Sigmoid colon (tissue), 7 donors: Measurements from ENCODE around the gene TSPAN3. TPM values are rescaled to one million over a fixed set of nuclear protein-coding genes. Genes with fewer than 3 reads are reported as not detected.
A peak's percentile ranks its signal among the peaks of the same experiment; 100 is the strongest.

ENCODE experiments used
- DNase-seq: peaks from one replicate; pipeline ENCODE4 v3.0.0-alpha.2; 2019
- H3K27ac ChIP-seq, 4 donors: fragments of 200-600 bp; sonication (generic); one replicate each; pipeline ENCODE4 v1.5.1; 2016 to 2019; ENCODE audit warnings: mild to moderate bottlenecking in 1 of 4
- H3K27me3 ChIP-seq, 3 donors: fragments of 200-600 bp; sonication (generic); one replicate each; pipeline ENCODE4 v1.5.1; 2019; ENCODE audit warnings: mild to moderate bottlenecking in 1 of 3
- H3K36me3 ChIP-seq, 4 donors: fragments of 200-600 bp; sonication (generic); one replicate each; pipeline ENCODE4 v1.5.1; 2016 to 2019
- H3K4me1 ChIP-seq, 4 donors: fragments of 200-600 bp; sonication (generic); one replicate each; pipeline ENCODE4 v1.5.1; 2017 to 2019
- H3K4me3 ChIP-seq, 4 donors: fragments of 200-600 bp; sonication (generic); one replicate each; pipeline ENCODE4 v1.5.1; 2017 to 2019; ENCODE audit warnings: mild to moderate bottlenecking in 2 of 4, moderate library complexity in 1 of 4
- H3K9me3 ChIP-seq, 4 donors: fragments of 200-600 bp in 3 of 4; sonication (generic) in 3 of 4; one replicate each; pipeline versions ENCODE4 v1.5.1 to v1.6.1; 2013 to 2019
- CTCF ChIP-seq, 4 experiments: fragments of 450-650 bp in 3 of 4; fragments of 200-600 bp in 1 of 4; IDR thresholded peaks; one replicate each; pipeline ENCODE4 v1.5.1; 2016 to 2019; ENCODE audit warnings: antibody characterized with exemption in 4 of 4, mild to moderate bottlenecking in 3 of 4, moderate library complexity in 2 of 4
- EP300 ChIP-seq, 4 donors: sonication (generic); formaldehyde crosslinking; IDR thresholded peaks; one replicate each; pipeline ENCODE4 v1.6.1; 2017; ENCODE audit warnings: antibody characterized with exemption in 4 of 4
- POLR2A ChIP-seq, 2 donors: fragments of 450-650 bp; IDR thresholded peaks; one replicate each; pipeline ENCODE4 v1.6.1; 2016; ENCODE audit warnings: antibody characterized with exemption in 2 of 2, mild to moderate bottlenecking in 2 of 2, moderate library complexity in 2 of 2
- POLR2AphosphoS5 ChIP-seq, 4 donors: sonication (generic); formaldehyde crosslinking; IDR thresholded peaks; one replicate each; pipeline ENCODE4 v1.6.1; 2017; ENCODE audit warnings: antibody characterized with exemption in 4 of 4
- WGBS, 2 donors: extraction: QIAGEN DNeasy Blood & Tissue Kit; methylation state at CpG; one replicate each; pipeline ENCODE4 v1.1.7; 2013; 5-methylcytosine and 5-hydroxymethylcytosine counted together
- intact Hi-C: fragments of 100-400 bp; cut with DNase I; formaldehyde crosslinking; loops from one replicate; pipeline ENCODE4 v1.15.1; 2023
- polyA plus RNA-seq, 3 donors: library from polyadenylated mRNA; stranded (reverse); fragments of 200-250 nt; gene quantifications; one replicate each; pipeline ENCODE4 v1.2.3, GENCODE V29; 2013
- total RNA-seq, 4 donors: library from RNA; depleted of rRNA; stranded (reverse); fragments of >200 nt; gene quantifications; one replicate each; pipeline ENCODE4 v1.1.0, GENCODE V29; 2016
- donor health status: healthy with polysubstance abuse.
- donor health status: Bipolar disorder and iron deficiency.
- donor health status: healthy.

TSPAN3 gene
- total and polyA plus RNA-seq, 7 donors: 129 to 402 (median 166) TPM

- Histone ChIP-seq H3K4me1 (peaks cover 0 to 7% (median 2%) of the 10 kb centered on the region in 4 donors), H3K4me3 (no peak overlapping the region), H3K27me3 (no peaks in the 10 kb centered on the region), H3K36me3 (peaks cover 0 to 13% (median 1%) of the 10 kb centered on the region in 4 donors), H3K9me3 (no peaks in the 10 kb centered on the region), H3K27ac (no peak overlapping the region)
- intact Hi-C loops: no loop called here
- WGBS, 2 donors: 92 to 94% methylated on average over 22 of the region's 22 CpGs
- TF ChIP-seq POLR2A (IDR thresholded peaks at IDR 0.05) (no peak), CTCF (IDR thresholded peaks at IDR 0.05) (no peak), POLR2AphosphoS5 (IDR thresholded peaks at IDR 0.05) (no peak), EP300 (IDR thresholded peaks at IDR 0.05) (no peak)
- DNase-seq: peak; percentile 63
Observed at GRCh38 chr15:77036537-77037387, 34.1 kb downstream of the TSPAN3 start.

- 83 to 88% methylated on average over 13 of the region's 13 CpGs for WGBS, 2 donors
- DNase-seq: peak; percentile 49
- Histone ChIP-seq H3K9me3 (no peaks in the 10 kb centered on the region), H3K27ac (no peak overlapping the region), H3K27me3 (no peaks in the 10 kb centered on the region), H3K36me3 (peaks cover 0 to 11% (median 1%) of the 10 kb centered on the region in 4 donors), H3K4me1 (peaks cover 0 to 7% (median 2%) of the 10 kb centered on the region in 4 donors), H3K4me3 (no peak overlapping the region)
- TF ChIP-seq CTCF (IDR thresholded peaks at IDR 0.05) (no peak), POLR2AphosphoS5 (IDR thresholded peaks at IDR 0.05) (no peak), POLR2A (IDR thresholded peaks at IDR 0.05) (no peak), EP300 (IDR thresholded peaks at IDR 0.05) (no peak)
- intact Hi-C loops: no loop called here
Observed at GRCh38 chr15:77035999-77036471, 34.9 kb downstream of the TSPAN3 start.

GRCh38 chr15:77035584-77035983, 35.3 kb downstream of the TSPAN3 start:
- DNase-seq: peak; percentile 61
- peaks cover 0 to 11% (median 1%) of the 10 kb centered on the region in 4 donors for H3K36me3 ChIP-seq
- no peak overlapping the region for H3K27ac ChIP-seq
- no peak overlapping the region for H3K4me3 ChIP-seq
- no peaks in the 10 kb centered on the region for H3K9me3 ChIP-seq
- no peaks in the 10 kb centered on the region for H3K27me3 ChIP-seq
- no peak for TF ChIP-seq EP300 (IDR thresholded peaks at IDR 0.05)
- no peak for TF ChIP-seq POLR2A (IDR thresholded peaks at IDR 0.05)
- no peak for TF ChIP-seq CTCF (IDR thresholded peaks at IDR 0.05)
- no peak for TF ChIP-seq POLR2AphosphoS5 (IDR thresholded peaks at IDR 0.05)
- 91 to 96% methylated on average over 9 of the region's 9 CpGs for WGBS, 2 donors
- peaks cover 0 to 7% (median 2%) of the 10 kb centered on the region in 4 donors for H3K4me1 ChIP-seq
- intact Hi-C loops: no loop called here

- DNase-seq: peak; percentile 49
- H3K36me3 ChIP-seq: peaks cover 0 to 11% (median 1%) of the 10 kb centered on the region in 4 donors
- no peak overlapping the region for H3K4me3 ChIP-seq
- no peaks in the 10 kb centered on the region for H3K27me3 ChIP-seq
- peaks cover 0 to 7% (median 2%) of the 10 kb centered on the region in 4 donors for H3K4me1 ChIP-seq
- H3K27ac ChIP-seq: no peak overlapping the region
- no peaks in the 10 kb centered on the region for H3K9me3 ChIP-seq
- 49 to 68% methylated on average over 14 of the region's 14 CpGs for WGBS, 2 donors
- TF ChIP-seq EP300 (IDR thresholded peaks at IDR 0.05) (no peak), POLR2AphosphoS5 (IDR thresholded peaks at IDR 0.05) (no peak), CTCF (IDR thresholded peaks at IDR 0.05) (peak in 2 of 4 experiments; percentile 23 to 48)
- intact Hi-C loops: no loop called here
Observed at GRCh38 chr15:77034695-77035489, 36.0 kb downstream of the TSPAN3 start.
